ENCODE data around the gene CYP3A4.

The CYP3A4 gene

GRCh38 chr7:99827040-99827778 lies 43.2 kb upstream of the CYP3A4 start:
- Histone ChIP-seq H3K36me3 (ENCODE audit: control insufficient read depth in 2 of 2, insufficient read depth in 1 of 2, low read length in 2 of 2) (no peaks in the 10 kb centered on the region), H3K9me3 (ENCODE audit: control insufficient read depth, insufficient read depth, low read depth, low read length) (no peaks in the 10 kb centered on the region), H3K4me1 (ENCODE audit: control insufficient read depth, insufficient read depth, low read length) (no peaks in the 10 kb centered on the region), H3K27ac (ENCODE audit: extremely low read depth, low read depth, low read length) (no peak overlapping the region), H3K4me3 (ENCODE audit: low read depth, low read length) (no peak overlapping the region)
- POLR2A ChIA-PET: no interaction called here
- CTCF ChIA-PET: no interaction called here
- TF ChIP-seq ZNF157 (tag by site-specific recombination; IDR thresholded peaks at IDR 0.05): no peak
- TF ChIP-seq ZSCAN5A (tag by site-specific recombination; IDR thresholded peaks at IDR 0.05): no peak
- TF ChIP-seq ZNF146 (tag by site-specific recombination; IDR thresholded peaks at IDR 0.05): no peak
- no peak for TF ChIP-seq ZNF707 (tag by site-specific recombination; IDR thresholded peaks at IDR 0.05)
- TF ChIP-seq YY1 (tag by site-specific recombination; IDR thresholded peaks at IDR 0.05): no peak
- TF ChIP-seq ZNF521 (tag by site-specific recombination; IDR thresholded peaks at IDR 0.05): no peak
- TF ChIP-seq ZNF24 (tag by site-specific recombination; IDR thresholded peaks at IDR 0.05): no peak
- no peak for TF ChIP-seq KLF8 (tag by site-specific recombination; IDR thresholded peaks at IDR 0.05)
- TF ChIP-seq ZNF692 (tag by site-specific recombination; IDR thresholded peaks at IDR 0.05): no peak
- TF ChIP-seq ZNF664 (tag by site-specific recombination; IDR thresholded peaks at IDR 0.05): no peak
- TF ChIP-seq HIC1 (tag by site-specific recombination; IDR thresholded peaks at IDR 0.05): no peak
- no peak for TF ChIP-seq ZNF184 (tag by site-specific recombination; IDR thresholded peaks at IDR 0.05)
- no peak for TF ChIP-seq EGR2 (tag by site-specific recombination; IDR thresholded peaks at IDR 0.05; ENCODE audit: low read depth)
- no peak for TF ChIP-seq ZBTB26 (tag by site-specific recombination; optimal IDR thresholded peaks at IDR 0.05)
- TF ChIP-seq ZFP3 (tag by site-specific recombination; IDR thresholded peaks at IDR 0.05; ENCODE audit: low read depth): no peak
- no peak for TF ChIP-seq ZNF140 (tag by site-specific recombination; IDR thresholded peaks at IDR 0.05)
- no peak for TF ChIP-seq REPIN1 (tag by site-specific recombination; IDR thresholded peaks at IDR 0.05; ENCODE audit: low read depth)
- no peak for TF ChIP-seq MEIS1 (CRISPR knock-in tag; IDR thresholded peaks at IDR 0.05; ENCODE audit: borderline replicate concordance)

GRCh38 chr7:99825873-99826272 lies 41.9 kb upstream of the CYP3A4 start:
- H3K27ac ChIP-seq (ENCODE audit: extremely low read depth, low read depth, low read length): no peak overlapping the region
- no peaks in the 10 kb centered on the region for H3K36me3 ChIP-seq (ENCODE audit: control insufficient read depth in 2 of 2, insufficient read depth in 1 of 2, low read length in 2 of 2)
- TF ChIP-seq TCF7L2 (IDR thresholded peaks at IDR 0.05; ENCODE audit: borderline replicate concordance, low read depth, low read length): no peak
- no peak for TF ChIP-seq ZFP69B (tag by site-specific recombination; IDR thresholded peaks at IDR 0.05)
- no peak for TF ChIP-seq ZNF37A (tag by site-specific recombination; IDR thresholded peaks at IDR 0.05)
- no peak for TF ChIP-seq GLIS2 (tag by site-specific recombination; IDR thresholded peaks at IDR 0.05)
- H3K4me3 ChIP-seq (ENCODE audit: low read depth, low read length): no peak overlapping the region
- ChIA-PET CTCF (interaction anchor here (0.6 kb wide), 1 partner anchor 46 kb away, joined by 3 read pairs; no protein-coding TSS in a partner anchor), POLR2A (no interaction called here)
- no peaks in the 10 kb centered on the region for H3K4me1 ChIP-seq (ENCODE audit: control insufficient read depth, insufficient read depth, low read length)
- H3K9me3 ChIP-seq (ENCODE audit: control insufficient read depth, insufficient read depth, low read depth, low read length): no peaks in the 10 kb centered on the region

Data from HEK293 (cell line).